AG09319 (cell line): ENCODE measurements around the gene TMCC2.
A peak's percentile ranks its signal among the peaks of the same experiment; 100 is the strongest.

Experiments
- DNase-seq: peaks from one replicate; pipeline ENCODE4 v3.0.0-alpha.2; 2010; ENCODE audit warnings: low read depth; ENCODE audit errors: extremely low read depth
- CTCF ChIP-seq: IDR thresholded peaks from 2 replicates; pipeline ENCODE4 v1.5.1; 2011; ENCODE audit warnings: low read depth, mild to moderate bottlenecking, inconsistent platforms, low read length, moderate library complexity

Gene TMCC2

DNA sequence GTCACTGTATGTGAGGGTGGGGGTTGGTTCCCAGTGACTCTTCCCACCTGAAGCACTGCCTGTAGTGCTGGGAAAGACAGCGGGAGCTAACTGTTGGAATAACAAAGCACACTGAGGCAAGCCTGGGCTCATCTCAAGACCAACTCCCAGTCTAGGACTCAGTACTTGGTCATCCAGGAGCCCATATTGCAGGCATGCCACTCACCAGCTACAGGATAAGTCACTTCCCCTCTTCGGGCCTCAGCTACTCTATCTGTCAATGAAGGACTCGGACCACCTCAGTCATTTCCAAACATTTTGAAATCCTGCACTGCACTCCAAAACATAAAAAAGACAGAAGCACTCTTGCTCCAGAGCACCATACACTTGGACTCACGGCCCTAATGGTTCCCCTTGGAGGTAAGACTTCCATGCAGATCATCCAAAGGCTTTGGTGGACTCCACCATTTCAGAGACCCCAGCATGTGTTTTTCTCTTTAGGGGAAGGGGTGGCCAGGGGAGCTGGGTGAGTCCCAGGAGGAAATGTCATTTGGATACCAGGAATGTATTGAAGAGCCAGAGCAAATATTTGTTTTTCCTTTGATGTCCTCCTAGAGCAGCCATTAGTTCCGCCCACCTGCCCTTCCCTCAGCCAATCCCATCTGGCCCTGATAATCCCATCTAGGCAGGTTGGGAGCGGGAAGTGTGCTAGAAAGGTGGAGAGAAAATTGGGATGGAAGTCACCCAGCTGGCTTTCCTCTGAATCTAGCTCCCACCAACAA lies 90.7 kb downstream of the TMCC2 start:
- no peak for TF ChIP-seq CTCF
- no peak for DNase-seq

DNA sequence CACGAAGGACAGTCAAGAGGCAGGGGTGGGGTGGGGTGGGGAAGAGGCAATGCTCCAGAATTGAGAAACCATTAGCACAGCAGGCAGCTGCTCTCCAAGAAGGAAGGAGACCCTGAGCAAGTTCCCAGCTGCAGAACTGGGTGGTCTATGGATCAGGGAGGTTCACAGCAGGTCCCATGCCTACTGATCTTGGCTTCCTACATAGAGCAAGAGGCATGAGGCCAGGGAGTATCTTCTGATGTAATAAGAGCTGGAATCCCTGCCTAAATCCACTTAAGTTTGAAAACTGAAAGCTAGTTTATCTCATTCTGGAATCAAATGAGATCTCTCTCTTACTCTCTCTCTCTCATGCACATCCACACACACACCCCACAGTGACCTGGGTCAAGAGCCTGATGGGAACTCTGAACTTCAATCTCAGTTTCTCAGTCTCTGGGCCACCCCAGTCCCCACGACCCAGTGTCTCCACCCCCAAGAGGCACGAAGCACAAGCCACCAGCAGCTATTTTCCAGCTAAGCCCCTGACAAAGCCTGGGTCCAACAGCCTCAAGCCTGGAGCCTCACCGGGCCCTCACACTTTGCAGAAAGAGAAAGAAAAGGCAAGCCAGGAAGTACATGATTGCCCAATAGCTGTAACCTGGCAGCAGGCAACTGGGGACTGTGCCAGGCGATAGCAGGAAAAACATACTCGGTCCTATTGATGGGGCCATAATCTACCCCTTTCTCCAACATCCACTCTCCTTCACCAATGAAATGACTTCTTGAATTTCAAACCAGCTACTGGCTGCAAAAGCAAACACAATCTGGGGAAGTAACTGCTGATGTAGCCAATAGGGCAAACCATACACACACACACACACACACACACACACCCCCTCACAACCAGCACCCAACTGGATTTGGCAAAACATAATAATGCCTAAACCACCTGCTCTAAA lies 91.6 kb downstream of the TMCC2 start:
- peak; percentile 43 for DNase-seq

GRCh38 chr1:205321162-205321958 lies 93.6 kb downstream of the TMCC2 start, which contains the start of gene NUAK2:
Gene NUAK2 (minus strand): TSS chr1:205321745. CDS start chr1:205321628, 117 bp downstream.
- DNase-seq = no peak
- peak; percentile 19 for TF ChIP-seq CTCF

More for the DNA sequence above, 91.6 kb downstream of the TMCC2 start:
- TF ChIP-seq CTCF = no peak

DNA sequence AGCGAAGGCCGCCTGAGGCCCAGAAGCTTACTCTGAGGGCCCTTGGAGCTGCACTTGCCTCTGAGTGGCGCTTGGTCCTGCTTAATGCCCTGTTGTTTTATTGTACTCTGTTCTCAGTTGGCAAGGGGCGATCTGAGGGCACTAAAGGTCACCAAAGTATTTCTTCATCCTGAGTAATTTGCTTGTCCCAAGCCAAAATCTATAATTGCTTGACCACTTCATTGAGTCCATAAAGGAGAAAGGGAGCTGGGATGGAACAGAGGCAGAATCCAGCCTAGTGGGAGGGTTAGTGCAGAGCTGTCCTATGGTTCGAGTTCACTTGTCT lies 94.2 kb downstream of the TMCC2 start:
- no peak for TF ChIP-seq CTCF
- no peak for DNase-seq
